ENCODE data around the gene RIPOR3. TPM values are rescaled to one million over a fixed set of nuclear protein-coding genes. Genes with fewer than 3 reads are reported as not detected.

Gene RIPOR3
- total RNA-seq, 2 donors from 2014 or later, result 0.46 to 1.4 TPM

GRCh38 chr20:50585678-50586077 lies 105.7 kb downstream of the RIPOR3 start:
- Mint-ChIP-seq H3K27ac (no peak overlapping the region), H3K9me3 (no peaks in the 10 kb centered on the region)

GRCh38 chr20:50585214-50585613 lies 106.1 kb downstream of the RIPOR3 start:
- H3K27ac Mint-ChIP-seq, result no peak overlapping the region
- no peaks in the 10 kb centered on the region for H3K9me3 Mint-ChIP-seq
- no peaks in the 10 kb centered on the region for H3K9me3 ChIP-seq (ENCODE audit: control insufficient read depth, low read length)
- peaks cover 48% of the 10 kb centered on the region for H3K36me3 ChIP-seq (ENCODE audit: control insufficient read depth, insufficient read depth, low read length)
- no peak overlapping the region for H3K9ac ChIP-seq (ENCODE audit: extremely low read depth, low read length, poor library complexity, severe bottlenecking)
- H3K27me3 Mint-ChIP-seq (ENCODE audit: insufficient read depth), result no peaks in the 10 kb centered on the region
- H3K4me1 Mint-ChIP-seq, result no peaks in the 10 kb centered on the region
- H3K27me3 ChIP-seq (ENCODE audit: control insufficient read depth, insufficient read depth, low read length, poor library complexity, severe bottlenecking), result no peaks in the 10 kb centered on the region
- H3K27ac ChIP-seq (ENCODE audit: low read depth, low read length), result no peak overlapping the region
- no peak for DNase-seq
- TF ChIP-seq, protein P1, sequence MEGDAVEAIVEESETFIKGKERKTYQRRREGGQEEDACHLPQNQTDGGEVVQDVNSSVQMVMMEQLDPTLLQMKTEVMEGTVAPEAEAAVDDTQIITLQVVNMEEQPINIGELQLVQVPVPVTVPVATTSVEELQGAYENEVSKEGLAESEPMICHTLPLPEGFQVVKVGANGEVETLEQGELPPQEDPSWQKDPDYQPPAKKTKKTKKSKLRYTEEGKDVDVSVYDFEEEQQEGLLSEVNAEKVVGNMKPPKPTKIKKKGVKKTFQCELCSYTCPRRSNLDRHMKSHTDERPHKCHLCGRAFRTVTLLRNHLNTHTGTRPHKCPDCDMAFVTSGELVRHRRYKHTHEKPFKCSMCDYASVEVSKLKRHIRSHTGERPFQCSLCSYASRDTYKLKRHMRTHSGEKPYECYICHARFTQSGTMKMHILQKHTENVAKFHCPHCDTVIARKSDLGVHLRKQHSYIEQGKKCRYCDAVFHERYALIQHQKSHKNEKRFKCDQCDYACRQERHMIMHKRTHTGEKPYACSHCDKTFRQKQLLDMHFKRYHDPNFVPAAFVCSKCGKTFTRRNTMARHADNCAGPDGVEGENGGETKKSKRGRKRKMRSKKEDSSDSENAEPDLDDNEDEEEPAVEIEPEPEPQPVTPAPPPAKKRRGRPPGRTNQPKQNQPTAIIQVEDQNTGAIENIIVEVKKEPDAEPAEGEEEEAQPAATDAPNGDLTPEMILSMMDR (conservative IDR thresholded peaks at IDR 0.05), result no peak
- 90 to 94% methylated on average over 3 to 5 of the region's 5 CpGs for WGBS, 2 experiments (ENCODE audit: insufficient coverage in 1 of 2, insufficient read length in 1 of 2)
- no peak overlapping the region for H3K4me3 ChIP-seq (ENCODE audit: low read length)
- H3K4me3 Mint-ChIP-seq, result no peak overlapping the region
- peaks cover 49% of the 10 kb centered on the region for H3K36me3 Mint-ChIP-seq (ENCODE audit: low read depth)
- no peaks in the 10 kb centered on the region for H3K4me1 ChIP-seq (ENCODE audit: control insufficient read depth, insufficient read depth, low read length)

More at GRCh38 chr20:50585678-50586077, 105.7 kb downstream of the RIPOR3 start:
- Mint-ChIP-seq H3K4me3 (no peak overlapping the region), H3K36me3 (ENCODE audit: low read depth) (peaks cover 44% of the 10 kb centered on the region), H3K4me1 (no peaks in the 10 kb centered on the region), H3K27me3 (ENCODE audit: insufficient read depth) (no peaks in the 10 kb centered on the region)
- Histone ChIP-seq H3K27ac (ENCODE audit: low read depth, low read length) (no peak overlapping the region), H3K9me3 (ENCODE audit: control insufficient read depth, low read length) (no peaks in the 10 kb centered on the region), H3K27me3 (ENCODE audit: control insufficient read depth, insufficient read depth, low read length, poor library complexity, severe bottlenecking) (no peaks in the 10 kb centered on the region), H3K4me3 (ENCODE audit: low read length) (no peak overlapping the region), H3K9ac (ENCODE audit: extremely low read depth, low read length, poor library complexity, severe bottlenecking) (no peak overlapping the region), H3K36me3 (ENCODE audit: control insufficient read depth, insufficient read depth, low read length) (peaks cover 43% of the 10 kb centered on the region), H3K4me1 (ENCODE audit: control insufficient read depth, insufficient read depth, low read length) (no peaks in the 10 kb centered on the region)
- 86 to 93% methylated on average over 8 to 9 of the region's 9 CpGs for WGBS, 2 experiments (ENCODE audit: insufficient coverage in 1 of 2, insufficient read length in 1 of 2)
- TF ChIP-seq, protein P1 (conservative IDR thresholded peaks at IDR 0.05), result no peak
- no peak for DNase-seq

- no peaks in the 10 kb centered on the region for H3K4me1 Mint-ChIP-seq
- no peak overlapping the region for H3K27ac Mint-ChIP-seq
- no peak overlapping the region for H3K4me3 Mint-ChIP-seq
Measured at GRCh38 chr20:50584687-50585086, 106.7 kb downstream of the RIPOR3 start.

More at GRCh38 chr20:50584687-50585086, 106.7 kb downstream of the RIPOR3 start:
- H3K9me3 Mint-ChIP-seq, result no peaks in the 10 kb centered on the region
- H3K9ac ChIP-seq (ENCODE audit: extremely low read depth, low read length, poor library complexity, severe bottlenecking), result no peak overlapping the region
- no peaks in the 10 kb centered on the region for H3K27me3 Mint-ChIP-seq (ENCODE audit: insufficient read depth)
- DNase-seq, result no peak
- H3K36me3 Mint-ChIP-seq (ENCODE audit: low read depth), result peaks cover 51% of the 10 kb centered on the region
- H3K4me1 ChIP-seq (ENCODE audit: control insufficient read depth, insufficient read depth, low read length), result no peaks in the 10 kb centered on the region
- H3K9me3 ChIP-seq (ENCODE audit: control insufficient read depth, low read length), result no peaks in the 10 kb centered on the region
- peaks cover 53% of the 10 kb centered on the region for H3K36me3 ChIP-seq (ENCODE audit: control insufficient read depth, insufficient read depth, low read length)
- no peaks in the 10 kb centered on the region for H3K27me3 ChIP-seq (ENCODE audit: control insufficient read depth, insufficient read depth, low read length, poor library complexity, severe bottlenecking)
- no peak overlapping the region for H3K27ac ChIP-seq (ENCODE audit: low read depth, low read length)
- TF ChIP-seq, protein P1 (conservative IDR thresholded peaks at IDR 0.05), result no peak
- WGBS, 2 experiments (ENCODE audit: insufficient coverage in 1 of 2, insufficient read length in 1 of 2), result 86 to 91% methylated on average over 1 to 2 of the region's 2 CpGs
- no peak overlapping the region for H3K4me3 ChIP-seq (ENCODE audit: low read length)
